GM12878 (cell line): ENCODE results near the gene FAM229B. TPM values are rescaled to one million over a fixed set of nuclear protein-coding genes. Genes with fewer than 3 reads are reported as not detected.

Experiments
- ATAC-seq: fragments of 200-7000 bp; cut with Tn5 transposase; 3 replicates; pipeline ENCODE4 v1.9.1; 2020; ENCODE audit warnings: mild to moderate bottlenecking, moderate library complexity
- BruUV-seq: library from RNA; stranded (reverse); fragments of 400-500 nt; replicated peaks from 2 replicates; lab custom pipeline; 2021; lab: Mats Ljungman, UMichigan
- CTCF ChIA-PET: fragments of 300-600 bp; sonication (Branson Sonifier 250); formaldehyde crosslinking; extraction: SDS; loops from one replicate; lab custom pipeline; 2021; ENCODE audit warnings: inconsistent platforms; lab: Yijun Ruan, JAX
- POLR2A ChIA-PET: fragments of 350-600 bp; formaldehyde crosslinking; extraction: SDS; loops from one replicate; lab custom pipeline; 2021; ENCODE audit warnings: inconsistent platforms; lab: Charles Lee
- RAD21 ChIA-PET: fragments of 300-600 bp; sonication (Branson Sonifier 250); formaldehyde crosslinking; loops from one replicate; lab custom pipeline; 2023; ENCODE audit warnings: antibody characterized with exemption; ENCODE audit not compliant: unreplicated experiment; lab: Charles Lee
- SMC1A ChIA-PET: fragments of 300-600 bp; sonication (Branson Sonifier 250); formaldehyde crosslinking; loops from one replicate; lab custom pipeline; 2023; ENCODE audit not compliant: unreplicated experiment, uncharacterized antibody; lab: Charles Lee
- DNase-seq: peaks from one replicate; pipeline ENCODE4 v3.0.0-alpha.2; 2011; ENCODE audit warnings: low read depth, low spot score
- FAIRE-seq: peaks from 3 replicates; lab custom pipeline; 2011; peaks lifted over from hg19 to GRCh38; lab: Jason Lieb, UNC
- H2AFZ ChIP-seq: 2 replicates; pipeline ENCODE4 v1.6.0; 2011; ENCODE audit warnings: low read depth, low read length, control low read depth; ENCODE audit not compliant: control insufficient read depth
- H3K27ac ChIP-seq: 2 replicates; pipeline ENCODE4 v1.5.1; 2011; ENCODE audit warnings: control low read depth; ENCODE audit not compliant: control insufficient read depth, insufficient read depth
- H3K27me3 ChIP-seq, 2 experiments: replicated peaks in 1 of 2; 2 replicates each; pipeline versions ENCODE4 v1.6.0 to v1.6.1; 2011; ENCODE audit warnings: low read length in 1 of 2; ENCODE audit not compliant: control insufficient read depth in 2 of 2, insufficient read depth in 2 of 2
- H3K36me3 ChIP-seq, 2 experiments: 2 replicates each; pipeline ENCODE4 v1.5.1; 2011; ENCODE audit warnings: low read length in 1 of 2; ENCODE audit not compliant: control insufficient read depth in 2 of 2, insufficient read depth in 2 of 2
- H3K4me1 ChIP-seq: 2 replicates; pipeline ENCODE4 v1.6.1; 2011; ENCODE audit warnings: mild to moderate bottlenecking, low read length, moderate library complexity, mixed read lengths; ENCODE audit not compliant: control insufficient read depth, insufficient read depth
- H3K4me2 ChIP-seq: 2 replicates; pipeline ENCODE4 v1.6.0; 2011; ENCODE audit warnings: control low read depth; ENCODE audit not compliant: control insufficient read depth, insufficient read depth
- H3K4me3 ChIP-seq: fragments of 200-600 bp; sonication (generic); 2 replicates; pipeline ENCODE4 v1.5.1; 2016
- H3K79me2 ChIP-seq: 2 replicates; pipeline ENCODE4 v1.6.0; 2011; ENCODE audit warnings: low read length; ENCODE audit not compliant: control insufficient read depth, insufficient read depth
- H3K9ac ChIP-seq: 2 replicates; pipeline ENCODE4 v1.8.0; 2011; ENCODE audit warnings: low read length, control low read depth, mixed read lengths; ENCODE audit not compliant: control insufficient read depth, insufficient read depth
- H3K9me3 ChIP-seq: replicated peaks from 3 replicates; pipeline ENCODE4 v1.5.1; 2011; ENCODE audit warnings: mild to moderate bottlenecking, low read length; ENCODE audit not compliant: control insufficient read depth, insufficient read depth
- H4K20me1 ChIP-seq: 2 replicates; pipeline ENCODE4 v1.6.0; 2011; ENCODE audit not compliant: control insufficient read depth, insufficient read depth
- CEBPZ ChIP-seq: fragments of 150-350 bp; IDR thresholded peaks from 2 replicates; pipeline ENCODE4 v1.6.1; 2016; ENCODE audit warnings: low read depth, low read length
- EP300 ChIP-seq, 2 experiments: fragments of 150-350 bp in 1 of 2; IDR thresholded peaks; 2 replicates each; pipeline ENCODE4 v1.6.1; 2011 to 2012; ENCODE audit warnings: low read depth in 2 of 2, low read length in 2 of 2, borderline replicate concordance in 1 of 2, improper control_type of control experiment in 1 of 2, inconsistent platforms in 1 of 2; ENCODE audit not compliant: control insufficient read depth in 1 of 2
- NFYA ChIP-seq: IDR thresholded peaks from 2 replicates; pipeline ENCODE4 v1.6.1; 2011; ENCODE audit warnings: low read depth, mild to moderate bottlenecking, low read length, improper control_type of control experiment, borderline replicate concordance
- NRF1 ChIP-seq: conservative IDR thresholded peaks from 2 replicates; pipeline ENCODE4 v1.6.1; 2011; ENCODE audit warnings: mild to moderate bottlenecking, low read depth, low read length, improper control_type of control experiment
- REST ChIP-seq: IDR thresholded peaks from 2 replicates; pipeline ENCODE4 v1.6.1; 2012; ENCODE audit warnings: mild to moderate bottlenecking, low read depth, low read length
- SIN3A ChIP-seq: IDR thresholded peaks from 2 replicates; pipeline ENCODE4 v1.6.1; 2012; ENCODE audit warnings: low read depth, low read length, improper control_type of control experiment
- ZBTB4 ChIP-seq: fragments of 450-650 bp; formaldehyde crosslinking; IDR thresholded peaks from 2 replicates; pipeline ENCODE4 v1.4.0; 2022; ENCODE audit warnings: mild to moderate bottlenecking, moderate library complexity
- WGBS: methylation state at CpG from one replicate; pipeline ENCODE4 v1.1.6; 2016; ENCODE audit warnings: low lambda C conversion rate; ENCODE audit not compliant: insufficient replicate concordance, insufficient coverage; ENCODE audit errors: missing lambda C conversion rate; 5-methylcytosine and 5-hydroxymethylcytosine counted together
- in situ Hi-C: fragments of 300-500 bp; cut with MboI; formaldehyde crosslinking; loops from 9 replicates; pipeline ENCODE4 v1.14.3; 2018; ENCODE audit warnings: mixed read lengths
- intact Hi-C: fragments of 100-400 bp; cut with micrococcal nuclease; formaldehyde crosslinking; loops from one replicate; pipeline ENCODE4 v1.14.2; 2022; ENCODE audit not compliant: unreplicated experiment
- polyA plus RNA-seq, 11 experiments: library from polyadenylated mRNA; depleted of rRNA in 4 of 11; unstranded in 6 of 11; stranded (reverse) in 5 of 11; fragments of >200 nt; fragmentation: Nextera tagmentation in 4 of 11; fragmentation: Illumina TruSeq in 1 of 11; extraction: Ambion mirVana in 4 of 11; extraction: Trizol in 1 of 11; gene quantifications; 1 replicate in 1 of 11; 2 replicates in 10 of 11; pipeline versions ENCODE4 v1.2.1 to v1.2.3, GENCODE V29; 2011 to 2016; ENCODE audit warnings: inconsistent platforms in 2 of 11, missing spikeins in 2 of 11, low read depth in 1 of 11
- total RNA-seq, 4 experiments: library from RNA; depleted of rRNA in 3 of 4; stranded (reverse); fragments of >200 nt in 3 of 4; fragmentation: Illumina TruSeq in 1 of 4; extraction: Trizol in 1 of 4; gene quantifications; 2 replicates each; pipeline versions ENCODE4 v1.2.1 to v1.2.3, GENCODE V29; 2013 to 2021

FAM229B gene
- total and polyA plus RNA-seq, 10 of the 15 experiments (the other 5 are each of a cell fraction or from before 2014, with no cell fraction given), result 0.82 to 5.7 (median 3.1) TPM

GRCh38 chr6:112065426-112065986, 21.9 kb upstream of the FAM229B start (continued):
- TF ChIP-seq REST (no peak), NFYA (no peak), EP300 (IDR thresholded peaks at IDR 0.05; ENCODE audit: borderline replicate concordance in 1 of 2, control insufficient read depth in 1 of 2, low read depth in 2 of 2, low read length in 2 of 2) (no peak), SIN3A (no peak)

- CTCF ChIA-PET, result interaction anchor here (2.4 kb wide), 1 partner anchor 24 kb away, joined by 7 read pairs; no protein-coding TSS in a partner anchor
- H4K20me1 ChIP-seq, result no peaks in the 10 kb centered on the region
- no peak overlapping the region for H3K4me3 ChIP-seq
- SMC1A ChIA-PET, result interaction anchor here (0.9 kb wide), 1 partner anchor 11 kb away, joined by 3 read pairs; no protein-coding TSS in a partner anchor
- no peaks in the 10 kb centered on the region; a peak in 1 of 4 replicates for H3K36me3 ChIP-seq
- no peak overlapping the region for H2AFZ ChIP-seq
- POLR2A ChIA-PET, result no interaction called here
- no peaks in the 10 kb centered on the region for H3K27me3 ChIP-seq
- intact Hi-C loops, result no loop called here
- H3K4me2 ChIP-seq, result no peak overlapping the region
- in situ Hi-C loops, result no loop called here
- no peaks in the 10 kb centered on the region for H3K4me1 ChIP-seq
- no peak overlapping the region for H3K27ac ChIP-seq
- no peak overlapping the region for H3K9ac ChIP-seq
- ATAC-seq, result no peak
- DNase-seq, result no peak
- TF ChIP-seq CEBPZ (no peak), ZBTB4 (CRISPR knock-in tag) (no peak), NRF1 (no peak)
- no peaks in the 10 kb centered on the region for H3K79me2 ChIP-seq
- H3K9me3 ChIP-seq, result no peaks in the 10 kb centered on the region
- WGBS, result 81% methylated on average over 3 of the region's 3 CpGs
- BruUV-seq, result no TSS peak
- RAD21 ChIA-PET, result no interaction called here
- FAIRE-seq, result no peak
Observed at GRCh38 chr6:112066606-112067005, 20.8 kb upstream of the FAM229B start.
